Keratinocyte (primary cell): ENCODE results near the gene GCK. TPM values are rescaled to one million over a fixed set of nuclear protein-coding genes. Genes with fewer than 3 reads are reported as not detected.

ENCODE experiments used
- DNase-seq: peaks from one replicate; pipeline ENCODE4 v3.0.0-alpha.2; 2011; ENCODE audit warnings: low read depth, missing footprints, low spot score
- FAIRE-seq: peaks from 2 replicates; lab custom pipeline; 2011; peaks lifted over from hg19 to GRCh38; lab: Jason Lieb, UNC
- H2AFZ ChIP-seq: 2 replicates; pipeline ENCODE4 v1.6.0; 2012; ENCODE audit warnings: low read length, control low read depth, inconsistent platforms; ENCODE audit not compliant: control insufficient read depth
- H3K27ac ChIP-seq: 2 replicates; pipeline ENCODE4 v1.5.1; 2011; ENCODE audit warnings: low read length; ENCODE audit not compliant: control insufficient read depth, insufficient read depth
- H3K27me3 ChIP-seq: 3 replicates; pipeline ENCODE4 v1.6.0; 2011; ENCODE audit warnings: low read length; ENCODE audit not compliant: control insufficient read depth, insufficient read depth; ENCODE audit errors: extremely low read depth
- H3K36me3 ChIP-seq, 2 experiments: 2 replicates in 1 of 2; 3 replicates in 1 of 2; pipeline ENCODE4 v1.5.1; 2011; ENCODE audit warnings: low read length in 2 of 2, mild to moderate bottlenecking in 1 of 2; ENCODE audit not compliant: control insufficient read depth in 2 of 2, insufficient read depth in 2 of 2; ENCODE audit errors: extremely low read depth in 1 of 2
- H3K4me1 ChIP-seq: 3 replicates; pipeline ENCODE4 v1.5.1; 2011; ENCODE audit warnings: low read length; ENCODE audit not compliant: control insufficient read depth, insufficient read depth; ENCODE audit errors: extremely low read depth
- H3K4me2 ChIP-seq: 3 replicates; pipeline ENCODE4 v1.6.0; 2011; ENCODE audit warnings: low read depth, low read length; ENCODE audit not compliant: control insufficient read depth, insufficient read depth; ENCODE audit errors: extremely low read depth
- H3K4me3 ChIP-seq, 3 experiments: fragments of 200-600 bp in 1 of 3; sonication (generic) in 1 of 3; 2 replicates in 2 of 3; 3 replicates in 1 of 3; pipeline ENCODE4 v1.5.1; 2011 to 2016; ENCODE audit warnings: low read length in 3 of 3, mild to moderate bottlenecking in 3 of 3, control low read depth in 2 of 3, inconsistent platforms in 1 of 3, low read depth in 1 of 3, mixed read lengths in 1 of 3, mixed run types in 1 of 3, moderate library complexity in 1 of 3; ENCODE audit not compliant: control insufficient read depth in 2 of 3, insufficient read depth in 2 of 3; ENCODE audit errors: extremely low read depth in 1 of 3
- H3K79me2 ChIP-seq: 2 replicates; pipeline ENCODE4 v1.6.0; 2012; ENCODE audit warnings: low read length; ENCODE audit not compliant: control insufficient read depth, insufficient read depth
- H3K9ac ChIP-seq: 3 replicates; pipeline ENCODE4 v1.6.0; 2011; ENCODE audit warnings: low read length; ENCODE audit not compliant: control insufficient read depth, insufficient read depth; ENCODE audit errors: extremely low read depth
- H3K9me1 ChIP-seq: 3 replicates; pipeline ENCODE4 v1.6.0; 2011; ENCODE audit warnings: low read length; ENCODE audit not compliant: control insufficient read depth, insufficient read depth; ENCODE audit errors: extremely low read depth
- H3K9me3 ChIP-seq: 2 replicates; pipeline ENCODE4 v1.5.1; 2012; ENCODE audit warnings: low read depth, low read length; ENCODE audit not compliant: control insufficient read depth
- H4K20me1 ChIP-seq: 3 replicates; pipeline ENCODE4 v1.6.0; 2011; ENCODE audit warnings: low read length; ENCODE audit not compliant: control insufficient read depth, insufficient read depth; ENCODE audit errors: extremely low read depth
- CTCF ChIP-seq, 3 experiments: IDR thresholded peaks in 1 of 3; conservative IDR thresholded peaks in 1 of 3; optimal IDR thresholded peaks in 1 of 3; 2 replicates in 2 of 3; 3 replicates in 1 of 3; pipeline versions ENCODE3 to v1.5.1; 2011; ENCODE audit warnings: low read length in 3 of 3, mild to moderate bottlenecking in 3 of 3, moderate library complexity in 2 of 3, control low read depth in 1 of 3, inconsistent platforms in 1 of 3; ENCODE audit not compliant: insufficient read depth in 2 of 3; ENCODE audit errors: extremely low read depth in 1 of 3
- EZH2 ChIP-seq: IDR thresholded peaks from one replicate; pipeline ENCODE4 v1.6.1; 2012; ENCODE audit warnings: inconsistent platforms, mild to moderate bottlenecking, low read length, moderate library complexity
- dilution Hi-C: fragments of 300-500 bp; cut with MboI; formaldehyde crosslinking; loops from one replicate; pipeline ENCODE4 v1.7.0; 2020; ENCODE audit warnings: low sequenced_read_pairs; ENCODE audit not compliant: extremely low pct_ligation_motif_present
- polyA minus RNA-seq, 3 experiments: library from RNA; depleted of rRNA, polyadenylated mRNA; stranded (reverse); fragments of >200 nt; gene quantifications; 1 replicate in 1 of 3; 2 replicates in 1 of 3; 3 replicates in 1 of 3; pipeline ENCODE4 v1.2.3, GENCODE V29; 2011
- polyA plus RNA-seq, 5 experiments: library from polyadenylated mRNA; depleted of rRNA in 3 of 5; stranded (reverse) in 3 of 5; stranded (forward) in 1 of 5; unstranded in 1 of 5; fragments of >200 nt; gene quantifications; 1 replicate in 1 of 5; 2 replicates in 3 of 5; 3 replicates in 1 of 5; pipeline versions ENCODE4 v1.2.1 to v1.2.3, GENCODE V29; 2011 to 2012; ENCODE audit warnings: missing spikeins in 2 of 5, low read depth in 1 of 5, low replicate concordance in 1 of 5

GCK gene
- polyA plus RNA-seq (0.03 TPM in 1 of 3 replicates, not detected in the others), polyA minus RNA-seq (not detected in 3 replicates)
- polyA plus RNA-seq (2011; ENCODE audit: low read depth), result not detected
- polyA plus RNA-seq (2011; cell fraction: cytosol; rRNA removed), result not detected in 2 replicates
- not detected in 2 replicates for polyA plus RNA-seq (2011; cell fraction: nucleus; rRNA removed)
- not detected in 2 replicates for polyA plus RNA-seq (2012; ENCODE audit: low replicate concordance)
- not detected for polyA minus RNA-seq (2011; cell fraction: cytosol; rRNA and poly(A)+ RNA removed)
- polyA minus RNA-seq (2011; cell fraction: nucleus; rRNA and poly(A)+ RNA removed), result not detected in 2 replicates

- H3K4me2 ChIP-seq, result no peak within 1 kb of the TSS
- TF ChIP-seq CTCF (optimal IDR thresholded peaks at IDR 0.05 in 1 of 3, IDR thresholded peaks at IDR 0.05 in 1 of 3, conservative IDR thresholded peaks at IDR 0.05 in 1 of 3; ENCODE audit: extremely low read depth in 1 of 3, insufficient read depth in 2 of 3, low read length in 3 of 3) (no peak), EZH2 (no peak)
- H3K9me3 ChIP-seq, result no peaks in the 10 kb centered on the region
- no peak for FAIRE-seq
- H3K79me2 ChIP-seq, result no peaks in the 10 kb centered on the region
- peaks cover 10% of the 10 kb centered on the region for H3K4me1 ChIP-seq
- dilution Hi-C loops, result no loop called here
- H3K36me3 ChIP-seq, result no peaks in the 10 kb centered on the region
- DNase-seq, result no peak
- no peak within 1 kb of the TSS for H3K4me3 ChIP-seq
- H3K9ac ChIP-seq, result no peak within 1 kb of the TSS
- no peak within 1 kb of the TSS for H2AFZ ChIP-seq
- no peaks in the 10 kb centered on the region for H3K9me1 ChIP-seq
- H3K27me3 ChIP-seq, result peaks cover 8% of the 10 kb centered on the region
- H4K20me1 ChIP-seq, result no peaks in the 10 kb centered on the region
- H3K27ac ChIP-seq, result no peak within 1 kb of the TSS
Measured at GRCh38 chr7:44189286-44189992, at the start of gene GCK. GCK (minus strand) TSS chr7:44189439; CDS start chr7:44188953, 486 bp downstream.

- no peaks in the 10 kb centered on the region for H4K20me1 ChIP-seq
- H3K4me1 ChIP-seq, result peaks cover 3% of the 10 kb centered on the region
- dilution Hi-C loops, result no loop called here
- H3K4me3 ChIP-seq, result no peak overlapping the region
- DNase-seq, result no peak
- H3K79me2 ChIP-seq, result no peaks in the 10 kb centered on the region
- FAIRE-seq, result no peak
- no peak overlapping the region for H3K4me2 ChIP-seq
- no peak overlapping the region for H3K27ac ChIP-seq
- no peak overlapping the region for H3K9ac ChIP-seq
- H2AFZ ChIP-seq, result no peak overlapping the region
- H3K9me1 ChIP-seq, result no peaks in the 10 kb centered on the region
- H3K9me3 ChIP-seq, result no peaks in the 10 kb centered on the region
- H3K36me3 ChIP-seq, result no peaks in the 10 kb centered on the region
- TF ChIP-seq EZH2 (no peak), CTCF (optimal IDR thresholded peaks at IDR 0.05 in 1 of 3, IDR thresholded peaks at IDR 0.05 in 1 of 3, conservative IDR thresholded peaks at IDR 0.05 in 1 of 3; ENCODE audit: extremely low read depth in 1 of 3, insufficient read depth in 2 of 3, low read length in 3 of 3) (no peak)
- no peaks in the 10 kb centered on the region for H3K27me3 ChIP-seq
Measured at GRCh38 chr7:44238116-44238695, 49.0 kb upstream of the GCK start.
